GM18507 (cell line): Measurements from ENCODE around the gene KIAA2012.

Experiments
- DNase-seq: peaks from one replicate; pipeline ENCODE4 v3.0.0; 2011; ENCODE audit warnings: low read depth; ENCODE audit not compliant: insufficient read length; ENCODE audit errors: extremely low spot score
- FAIRE-seq: peaks from 2 replicates; lab custom pipeline; 2011; peaks lifted over from hg19 to GRCh38; lab: Jason Lieb, UNC

The KIAA2012 gene

DNA sequence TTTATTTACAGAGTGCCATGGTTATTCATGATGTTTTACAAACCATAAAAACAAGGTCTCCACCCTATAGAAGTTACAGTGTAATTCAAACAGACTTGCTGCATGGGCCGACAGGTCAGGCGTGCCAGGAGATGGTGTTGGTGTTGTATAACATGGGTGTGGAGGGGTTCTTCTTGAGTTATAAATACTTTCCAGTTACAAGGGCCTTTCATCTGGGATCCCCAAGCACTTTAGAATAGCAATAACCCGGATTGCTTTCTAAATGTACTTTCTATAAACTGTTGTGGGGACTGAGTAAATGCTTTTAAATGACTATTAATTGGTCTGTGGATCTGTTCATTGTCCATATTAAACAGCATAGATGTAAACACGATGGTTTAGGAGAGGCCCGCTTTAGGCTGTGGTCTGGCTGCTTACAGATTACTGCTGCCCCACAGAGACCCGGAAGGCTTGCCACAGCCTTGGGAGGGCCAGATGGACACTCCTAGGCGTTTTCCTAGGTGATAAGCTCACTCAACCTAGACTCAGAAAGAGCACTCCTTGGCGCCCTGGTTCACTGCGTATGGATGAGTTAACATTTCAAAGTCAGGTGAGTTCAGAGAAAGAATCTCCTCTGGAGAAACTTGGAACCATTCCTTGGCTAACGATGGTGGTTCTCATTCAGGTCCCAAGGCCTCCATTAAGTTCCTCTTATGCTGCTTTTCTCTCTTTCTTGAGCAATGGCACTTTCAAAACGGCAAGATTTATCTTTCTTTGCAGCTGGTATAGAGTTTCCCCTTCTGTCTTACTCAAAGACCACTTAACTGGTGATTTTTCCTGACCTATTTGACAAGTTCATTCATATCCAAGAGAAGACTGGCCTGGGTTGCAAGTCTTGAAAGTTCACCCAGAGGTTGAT lies 3.6 kb upstream of the KIAA2012 start:
- FAIRE-seq (no peak), DNase-seq (no peak)

DNA sequence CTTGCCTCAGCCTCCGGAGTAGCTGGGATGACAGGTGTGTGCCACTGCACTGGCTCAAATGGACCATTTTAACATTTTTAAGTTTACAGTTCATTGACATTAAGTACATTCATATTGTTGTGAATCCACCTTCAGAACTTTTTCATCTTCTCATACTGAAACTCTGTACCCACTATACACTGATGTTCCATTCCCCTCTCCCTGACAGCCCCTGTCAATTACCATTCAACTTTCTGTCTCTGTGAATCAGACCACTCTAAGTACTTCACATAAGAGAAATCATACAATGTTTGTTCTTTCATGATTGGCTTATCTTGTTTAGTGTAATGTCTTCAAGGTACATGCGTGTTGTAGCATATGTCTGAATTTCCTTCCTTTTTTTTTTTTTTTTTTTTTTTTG lies 1.9 kb upstream of the KIAA2012 start:
- FAIRE-seq (no peak), DNase-seq (no peak)

DNA sequence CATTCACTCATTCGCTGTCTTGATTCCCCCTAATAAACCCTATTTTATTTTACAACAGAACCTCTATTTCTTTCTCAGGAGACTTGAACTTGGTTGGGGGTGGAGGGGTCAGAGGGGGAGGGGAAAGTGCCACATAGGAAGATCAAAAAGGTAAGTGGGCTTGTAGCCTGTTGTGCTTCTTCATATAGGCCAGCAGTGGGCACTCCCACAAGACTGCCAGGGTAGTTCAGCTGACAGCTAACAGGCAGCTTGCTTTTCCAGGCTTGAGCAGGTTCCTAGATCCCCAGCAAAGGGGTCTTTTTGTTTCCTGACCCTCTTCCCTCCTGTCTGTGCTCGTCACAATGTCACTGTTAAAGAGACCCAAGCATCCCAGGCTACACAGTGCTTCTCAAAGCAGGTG lies 829 bp upstream of the KIAA2012 start:
- DNase-seq = no peak

DNA sequence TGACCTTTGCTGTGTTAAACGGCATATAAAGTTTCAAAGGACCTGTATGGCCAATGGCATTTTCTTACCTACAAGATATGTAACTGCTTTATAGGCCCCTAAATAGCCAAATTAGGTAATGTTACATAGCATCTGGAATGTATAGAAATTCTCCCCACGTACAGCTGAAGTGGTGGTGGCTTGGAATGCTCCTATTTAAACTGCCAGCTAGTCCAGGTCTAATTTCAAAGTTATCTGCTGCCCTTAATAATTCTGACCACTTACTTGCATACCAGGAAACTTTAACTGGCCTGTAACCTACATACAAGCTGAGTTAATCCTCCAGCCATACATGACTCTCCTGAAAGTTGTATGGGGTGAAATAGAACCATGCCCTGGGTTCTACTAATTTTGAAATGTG lies 1.3 kb downstream of the KIAA2012 start:
- FAIRE-seq = no peak
- no peak for DNase-seq

More for the DNA sequence above, 829 bp upstream of the KIAA2012 start:
- FAIRE-seq = no peak

DNA sequence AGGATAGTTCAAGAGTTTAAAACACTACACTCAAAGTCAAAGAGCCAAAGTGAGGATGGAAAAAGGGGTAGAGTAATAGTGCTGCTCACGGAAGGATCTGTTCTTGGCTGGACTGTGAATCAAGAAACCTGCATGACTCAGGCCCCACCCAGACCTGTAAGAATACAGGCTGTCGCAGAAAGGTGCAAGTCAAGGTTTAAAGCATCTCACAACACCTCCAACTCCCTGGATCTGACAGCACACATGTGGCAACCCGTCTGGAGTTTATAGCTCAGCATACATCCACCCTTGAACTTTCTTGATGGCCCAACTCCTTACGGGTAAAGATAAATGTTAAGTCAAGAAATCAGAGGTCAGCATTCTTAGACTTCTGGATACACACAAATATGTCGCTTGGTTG lies 6.3 kb downstream of the KIAA2012 start:
- no peak for DNase-seq
- no peak for FAIRE-seq

DNA sequence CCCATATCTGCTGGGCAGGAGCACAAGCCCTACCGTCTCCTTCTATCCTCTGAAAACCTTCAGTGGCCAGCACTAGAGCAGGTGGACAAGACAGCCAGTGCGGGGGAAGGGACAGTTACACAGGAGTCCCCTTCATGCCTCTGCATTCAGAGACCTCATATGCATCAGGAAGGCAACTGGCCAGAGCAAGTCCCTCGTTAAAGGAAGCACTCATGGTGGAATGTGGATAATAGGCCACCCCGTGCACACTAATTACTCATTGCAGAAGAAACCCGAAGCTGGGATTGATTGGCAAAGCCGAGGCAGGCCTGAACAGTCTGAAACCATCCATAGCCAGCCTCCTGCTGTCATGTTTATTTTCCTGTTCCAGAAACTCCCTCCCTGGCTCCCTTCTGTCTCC lies 11.2 kb downstream of the KIAA2012 start:
- FAIRE-seq (no peak), DNase-seq (no peak)

DNA sequence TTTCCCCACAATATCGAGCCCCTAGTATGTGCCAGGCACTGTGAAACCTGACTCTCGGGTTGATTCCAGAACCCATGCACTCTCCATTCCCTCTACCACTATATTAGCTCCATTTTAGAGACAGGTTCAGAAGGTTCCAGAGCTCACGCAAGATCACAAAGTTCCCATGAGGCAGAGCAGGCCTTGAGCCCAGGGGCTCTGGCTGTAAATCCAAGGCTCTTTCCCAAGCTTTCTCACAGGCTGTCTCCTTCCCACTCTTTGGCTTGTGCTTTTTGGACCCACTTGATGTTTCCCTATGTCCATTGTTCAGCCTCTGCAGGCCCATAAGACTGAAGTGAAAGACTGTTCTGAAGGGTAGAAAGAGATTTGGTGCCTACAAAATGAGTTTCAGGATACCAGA lies 15.7 kb downstream of the KIAA2012 start:
- no peak for FAIRE-seq

DNA sequence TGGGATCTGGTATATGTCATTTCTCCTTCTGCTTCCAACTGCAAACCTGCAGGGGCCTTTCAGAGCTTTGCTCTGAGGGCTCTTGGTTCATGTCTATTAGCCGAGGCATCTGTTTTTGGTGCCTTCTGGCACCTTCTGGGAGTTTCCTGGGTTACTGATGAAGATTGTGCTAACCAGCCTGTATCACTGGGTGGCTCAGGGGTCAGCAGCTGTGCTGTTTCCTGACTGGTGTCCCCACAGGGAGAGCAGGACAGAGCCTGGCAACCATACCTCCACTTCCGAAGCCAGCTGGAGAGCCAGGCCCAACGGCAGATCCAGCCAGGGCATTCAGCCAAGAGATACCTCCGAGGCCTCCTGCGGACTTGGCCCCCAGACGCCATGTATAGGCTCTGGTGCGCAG lies 17.5 kb downstream of the KIAA2012 start:
- no peak for FAIRE-seq
- no peak for DNase-seq

More for the DNA sequence above, 15.7 kb downstream of the KIAA2012 start:
- no peak for DNase-seq

DNA sequence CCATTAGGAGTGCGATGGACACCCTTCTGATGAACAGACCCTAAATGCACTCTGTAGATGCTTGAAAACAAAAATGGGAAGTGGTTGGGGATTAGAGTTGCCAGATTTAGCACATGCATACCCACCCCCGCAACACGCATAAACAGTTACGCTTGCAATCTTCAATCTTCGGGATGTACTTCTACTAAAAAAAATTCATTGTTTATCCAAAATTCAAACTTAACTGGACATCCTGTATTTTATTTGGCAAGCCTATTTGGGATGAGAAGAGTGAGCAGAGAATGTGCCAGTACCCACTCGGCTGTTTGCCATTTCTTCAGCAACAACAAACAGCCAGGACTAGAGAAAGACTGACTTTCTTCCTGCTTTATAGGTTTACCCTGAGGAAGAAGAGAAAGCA lies 18.4 kb downstream of the KIAA2012 start:
- DNase-seq (no peak), FAIRE-seq (no peak)

DNA sequence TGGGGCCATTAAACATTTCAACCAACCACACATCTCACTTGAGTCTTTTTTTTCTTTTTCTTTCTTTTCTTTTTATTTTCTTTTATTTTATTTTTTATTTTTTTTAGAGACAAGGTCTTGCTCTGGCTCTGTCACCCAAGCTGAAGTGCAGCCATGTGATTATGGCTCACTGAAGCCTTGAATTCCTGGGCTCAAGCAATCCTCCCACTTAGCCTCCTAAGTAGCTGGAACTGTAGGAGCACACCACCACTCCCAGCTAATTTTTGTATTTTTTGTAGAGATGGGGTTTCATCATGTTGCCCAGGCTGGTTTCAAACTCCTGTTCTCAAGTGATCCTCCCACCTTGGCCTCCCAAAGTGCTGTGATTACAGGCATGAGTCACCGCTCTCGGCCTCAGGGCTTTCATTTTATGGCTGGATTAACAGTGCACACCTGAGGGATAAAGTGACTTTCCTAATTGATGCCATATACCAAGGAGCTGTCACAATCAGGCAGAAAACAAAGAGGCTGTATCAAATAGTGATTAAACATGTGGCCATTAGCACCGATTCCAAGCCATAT lies 21.5 kb downstream of the KIAA2012 start:
- no peak for FAIRE-seq
- DNase-seq = no peak

DNA sequence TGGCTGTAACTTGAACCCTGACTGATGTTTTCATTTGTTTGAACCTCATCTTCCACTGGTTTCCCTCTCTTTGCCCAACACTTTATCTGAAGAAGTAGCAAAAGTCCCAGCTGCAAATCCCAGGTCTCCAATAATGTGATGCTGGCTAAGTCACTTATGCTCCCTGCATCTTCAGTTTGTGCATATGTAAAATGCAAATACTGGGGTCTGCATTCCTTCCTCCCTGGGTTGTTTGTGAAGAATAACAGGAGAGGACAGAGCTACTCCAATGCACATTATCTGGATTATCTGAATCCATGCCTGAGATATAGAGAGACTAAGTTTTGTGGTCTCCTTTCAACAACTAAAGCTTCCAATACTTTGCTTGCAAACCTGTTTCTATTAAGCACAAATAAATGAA lies 22.2 kb downstream of the KIAA2012 start:
- FAIRE-seq = no peak
- no peak for DNase-seq

DNA sequence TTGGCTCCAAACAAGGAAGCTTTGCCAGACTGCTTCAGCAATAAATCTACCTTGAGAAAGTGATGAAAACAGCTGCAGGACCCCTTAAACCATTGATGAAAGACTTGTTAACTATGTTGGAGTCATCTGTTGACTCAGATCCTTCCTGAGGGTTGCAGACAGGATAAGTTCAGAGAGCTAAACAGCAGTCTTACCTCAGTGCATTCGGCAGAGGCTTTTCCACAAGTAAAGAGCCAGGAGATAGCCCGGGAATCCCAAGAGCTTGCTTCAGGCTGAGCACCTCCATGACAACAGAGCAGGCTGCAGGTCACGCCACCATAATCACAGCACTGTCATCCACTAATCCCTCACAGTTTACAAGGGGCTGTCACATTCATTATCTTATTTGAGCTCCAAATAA lies 23.7 kb downstream of the KIAA2012 start:
- FAIRE-seq (no peak), DNase-seq (no peak)

GRCh38 chr2:202098291-202098690 lies 25.2 kb downstream of the KIAA2012 start:
- FAIRE-seq = no peak
- no peak for DNase-seq

- DNase-seq (no peak), FAIRE-seq (no peak)
These were observed 26.5 kb downstream of the KIAA2012 start for GRCh38 chr2:202099515-202099914.

DNA sequence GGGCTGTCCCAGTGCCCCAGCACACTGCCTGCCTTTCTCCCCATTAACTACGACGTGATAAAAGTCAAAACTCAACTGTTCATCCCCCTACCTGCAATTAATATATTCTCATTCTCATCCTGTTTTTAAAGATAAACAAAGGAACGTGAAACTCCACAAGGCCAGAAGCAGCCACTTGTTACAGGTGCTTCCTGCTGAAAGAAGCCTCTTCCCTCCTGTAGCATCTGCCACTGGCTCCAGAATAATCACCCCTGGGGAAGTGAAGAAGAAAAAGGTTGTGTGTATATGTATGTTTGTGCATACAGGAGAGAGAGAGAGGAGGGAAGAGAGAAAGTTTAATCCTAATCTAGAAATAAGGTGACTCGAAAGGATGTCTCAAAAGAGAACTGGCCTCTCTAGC lies 27.1 kb downstream of the KIAA2012 start:
- FAIRE-seq (no peak), DNase-seq (no peak)

- FAIRE-seq (no peak), DNase-seq (no peak)
These were observed 28.0 kb downstream of the KIAA2012 start for GRCh38 chr2:202101026-202101579.

DNA sequence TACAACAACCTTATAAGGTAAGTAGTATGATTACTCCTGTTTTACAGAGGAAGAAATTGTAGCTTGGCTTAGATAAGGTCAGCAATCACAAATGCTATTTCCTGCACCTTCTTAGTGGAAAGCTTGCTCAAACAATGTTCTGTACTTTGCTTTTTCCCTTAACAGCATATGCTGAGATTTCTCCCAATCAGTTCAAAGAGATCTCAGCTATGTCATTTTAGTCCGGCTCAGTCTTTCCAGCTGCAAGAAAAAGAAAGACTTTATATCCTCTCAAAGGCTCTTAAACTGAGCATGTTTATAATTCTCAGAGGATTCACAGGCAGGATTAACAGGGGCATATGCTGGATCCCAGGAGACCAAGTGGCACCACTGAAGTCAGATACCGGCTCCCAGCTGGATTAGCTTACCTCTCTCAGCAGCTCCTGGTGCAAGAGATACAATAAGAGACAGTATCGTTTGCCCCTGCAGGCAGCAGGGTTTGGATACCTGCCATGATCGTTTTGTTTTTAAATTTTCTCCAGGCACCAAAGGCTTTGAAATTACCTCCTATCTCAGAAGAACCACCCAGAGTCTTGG lies 29.5 kb downstream of the KIAA2012 start:
- DNase-seq = no peak
- FAIRE-seq = no peak

DNA sequence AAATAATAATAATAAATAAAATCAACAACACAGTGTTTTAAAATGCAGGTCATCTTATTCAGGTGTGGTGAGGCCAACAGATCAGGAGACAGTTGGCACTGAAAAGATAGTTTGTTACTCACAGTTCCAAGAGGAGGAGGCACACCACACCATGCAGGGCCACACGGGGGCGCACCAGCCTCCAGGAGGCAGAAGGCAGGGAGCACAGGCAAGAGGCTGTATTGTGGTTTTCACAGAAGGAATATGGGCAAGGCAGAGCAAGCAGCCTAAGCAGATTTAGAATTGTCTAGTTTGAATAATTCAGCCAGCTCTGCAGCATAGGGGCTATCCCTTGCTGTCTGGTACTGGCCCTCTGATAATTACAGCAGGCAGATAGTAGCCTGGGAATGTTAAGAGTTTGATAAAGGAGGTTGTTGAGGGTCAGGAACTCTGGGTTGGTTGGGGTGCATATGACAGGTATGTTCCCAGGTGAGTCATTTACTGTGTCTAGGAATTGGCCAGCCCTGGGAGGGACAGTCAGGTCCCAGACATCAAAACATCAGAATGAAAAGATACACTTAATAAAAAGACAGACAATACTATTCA lies 31.3 kb downstream of the KIAA2012 start:
- FAIRE-seq = peak; percentile 56
- DNase-seq = no peak

DNA sequence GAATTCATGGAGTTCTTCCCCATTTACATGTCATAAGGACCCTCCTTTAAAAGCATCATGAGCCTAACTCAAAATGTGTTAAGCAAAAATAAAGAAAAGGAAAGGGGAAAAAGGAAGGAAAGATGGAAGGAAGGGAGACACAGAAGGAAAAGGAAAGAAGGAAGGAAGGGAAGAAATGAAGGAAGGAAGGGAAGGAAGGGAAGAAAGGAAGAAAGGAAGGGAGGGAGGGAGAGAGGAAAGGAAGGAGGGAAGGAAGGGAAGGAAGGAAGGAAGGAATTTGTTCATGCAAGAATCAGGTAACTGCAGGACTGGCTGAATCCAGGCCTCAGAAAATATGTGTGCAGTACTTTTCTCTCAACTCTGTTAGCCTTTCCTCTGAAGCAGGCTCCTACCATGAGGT lies 32.0 kb downstream of the KIAA2012 start:
- DNase-seq = no peak
- no peak for FAIRE-seq

DNA sequence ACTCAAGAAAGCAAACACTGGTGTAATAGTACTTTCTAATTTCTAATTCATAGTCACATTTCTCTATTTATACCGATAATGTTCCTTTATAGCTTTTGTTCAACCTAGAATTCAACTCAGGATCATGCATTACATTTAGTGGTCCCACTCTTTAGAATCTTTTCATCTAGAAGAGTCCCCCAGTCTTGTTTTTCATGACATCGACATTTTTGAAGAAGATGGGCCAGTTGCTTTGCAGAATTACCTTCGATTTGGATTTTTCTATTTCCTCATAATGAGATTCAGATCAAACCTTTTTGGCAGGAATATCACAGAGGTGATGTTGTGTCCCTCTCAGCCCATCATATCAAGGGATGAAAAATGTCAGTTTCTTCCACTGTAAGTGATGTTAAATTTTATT lies 35.3 kb downstream of the KIAA2012 start:
- no peak for FAIRE-seq
- DNase-seq = no peak
